Measurements from ENCODE around the gene DLX6.

The DLX6 gene

GRCh38 chr7:97020996-97021746 lies 15.8 kb downstream of the DLX6 start:
- no peak overlapping the region for H3K4me3 ChIP-seq (ENCODE audit: low read depth, low read length)
- TF ChIP-seq CTCF (IDR thresholded peaks at IDR 0.05; ENCODE audit: low read depth, low read length): no peak

GRCh38 chr7:97021747-97022490 lies 16.6 kb downstream of the DLX6 start:
- no peak for TF ChIP-seq CTCF (IDR thresholded peaks at IDR 0.05; ENCODE audit: low read depth, low read length)
- H3K4me3 ChIP-seq (ENCODE audit: low read depth, low read length): no peak overlapping the region

DNA sequence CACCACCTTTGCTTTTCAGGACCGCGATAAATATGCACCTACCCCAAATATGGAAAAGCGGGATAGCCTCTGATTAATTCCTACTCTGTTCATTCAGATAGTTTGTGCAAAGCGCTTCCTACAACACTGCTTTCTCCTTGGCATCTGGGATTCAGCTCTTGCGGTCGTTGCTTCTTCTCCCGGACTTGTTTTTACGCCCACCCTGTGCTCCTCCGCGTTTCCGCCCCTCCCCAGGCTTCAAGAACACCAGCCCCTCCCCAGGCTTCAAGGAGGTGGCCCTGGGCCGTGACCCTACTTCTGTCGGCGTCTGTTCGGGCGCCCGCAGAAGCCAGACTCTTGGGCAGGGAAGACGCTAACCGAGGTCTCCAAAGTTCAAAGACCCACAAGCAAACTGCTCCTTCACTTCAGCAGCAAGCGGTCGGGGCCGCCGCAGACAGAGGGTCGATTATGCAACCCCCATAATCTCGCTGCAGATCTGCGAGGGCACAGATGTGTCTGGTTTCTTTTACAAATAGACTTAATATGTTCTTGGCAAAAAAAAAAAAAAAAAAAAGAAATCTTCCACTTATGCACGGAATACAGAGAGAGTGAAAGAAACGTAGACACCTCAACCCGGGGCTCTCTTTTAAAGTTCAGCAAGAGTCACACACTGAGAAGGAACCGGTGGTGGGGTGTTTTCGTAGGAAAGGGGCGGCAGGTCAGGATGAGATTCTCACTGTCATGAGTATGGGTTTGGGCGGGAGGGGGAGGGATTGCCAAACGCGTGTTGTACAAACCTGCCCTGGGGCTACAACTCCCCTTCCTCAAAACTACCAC lies 17.3 kb downstream of the DLX6 start:
- TF ChIP-seq CTCF (IDR thresholded peaks at IDR 0.05; ENCODE audit: low read depth, low read length): no peak
- no peak overlapping the region for H3K4me3 ChIP-seq (ENCODE audit: low read depth, low read length)

- no peak for TF ChIP-seq CTCF (IDR thresholded peaks at IDR 0.05; ENCODE audit: low read depth, low read length)
- H3K4me3 ChIP-seq (ENCODE audit: low read depth, low read length): peak within 1 kb of the TSS; percentile 20
Observed at GRCh38 chr7:97024209-97025129, 19.1 kb downstream of the DLX6 start, which contains the start of gene DLX5. Gene DLX5, minus strand, starts transcription at chr7:97024831. Its CDS starts 208 bp downstream, at chr7:97024623.

GRCh38 chr7:97025130-97025499 lies 19.8 kb downstream of the DLX6 start:
- no peak for TF ChIP-seq CTCF (IDR thresholded peaks at IDR 0.05; ENCODE audit: low read depth, low read length)
- H3K4me3 ChIP-seq (ENCODE audit: low read depth, low read length): no peak overlapping the region

DNA sequence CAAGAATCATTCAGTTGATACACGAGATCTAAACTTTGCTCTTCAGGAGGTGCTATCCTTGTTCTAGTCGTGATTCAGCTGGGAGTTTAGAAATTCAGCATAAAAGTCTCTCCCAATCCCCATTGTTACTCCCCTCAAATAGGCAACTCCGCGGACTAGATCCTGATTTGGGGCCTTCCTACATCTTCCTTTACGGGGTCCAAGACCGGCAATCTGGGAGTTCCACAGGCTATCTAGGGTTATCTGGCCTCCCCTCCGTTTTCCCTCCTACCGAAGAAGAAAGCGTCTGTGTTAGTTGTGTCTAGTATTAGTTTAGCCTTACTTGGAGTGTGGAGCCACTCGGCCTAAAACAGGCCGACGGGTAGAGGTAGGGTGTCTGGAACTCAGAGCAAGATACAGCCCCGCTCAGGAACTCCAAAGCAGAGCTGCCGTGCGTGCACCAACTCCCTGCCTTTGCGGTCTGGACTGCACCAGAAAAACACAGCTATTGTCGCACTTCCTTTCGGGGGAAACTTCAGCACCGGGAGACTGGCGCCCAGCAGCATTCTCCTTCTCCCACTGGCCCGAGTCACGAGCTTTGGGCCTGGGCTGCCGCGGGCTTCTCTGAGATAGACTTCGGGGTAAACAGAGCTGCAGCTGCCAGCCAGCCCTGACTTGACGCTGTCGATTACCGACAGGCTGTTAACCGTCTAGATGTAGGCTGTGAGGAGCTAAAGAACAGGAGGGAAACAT lies 20.8 kb downstream of the DLX6 start:
- TF ChIP-seq CTCF (IDR thresholded peaks at IDR 0.05; ENCODE audit: low read depth, low read length): no peak
- no peak overlapping the region for H3K4me3 ChIP-seq (ENCODE audit: low read depth, low read length)

Data from WI38 (cell line).